Ovary (tissue), 3 donors: ENCODE results near the gene ETV6.

Experiments
- CTCF ChIP-seq, 3 donors: fragments of 450-650 bp in 2 of 3; fragments of 200-600 bp in 1 of 3; IDR thresholded peaks; one replicate each; pipeline versions ENCODE4 v1.5.1 to v1.8.0; 2016 to 2022; ENCODE audit warnings: antibody characterized with exemption in 3 of 3, mild to moderate bottlenecking in 1 of 3
- EP300 ChIP-seq: sonication (generic); formaldehyde crosslinking; IDR thresholded peaks from one replicate; pipeline ENCODE4 v1.6.1; 2017; ENCODE audit warnings: antibody characterized with exemption
- POLR2A ChIP-seq: fragments of 450-650 bp; IDR thresholded peaks from one replicate; pipeline ENCODE4 v1.6.1; 2017; ENCODE audit warnings: antibody characterized with exemption, mild to moderate bottlenecking, moderate library complexity
- donor health status: DM: no; HTN: no; CAD: no.

GRCh38 chr12:11696084-11696483, 46.6 kb downstream of the ETV6 start:
- TF ChIP-seq CTCF (IDR thresholded peaks at IDR 0.05): no peak
- TF ChIP-seq POLR2A: no peak
- no peak for TF ChIP-seq EP300
